Esophagus squamous epithelium (tissue), 5 donors: ENCODE measurements around the gene PDGFD. TPM values are rescaled to one million over a fixed set of nuclear protein-coding genes. Genes with fewer than 3 reads are reported as not detected.

Experiments used
- DNase-seq: peaks from one replicate; lab custom pipeline; 2025; lab: John Stamatoyannopoulos, UW
- H3K27ac ChIP-seq, 4 donors: fragments of 200-600 bp; sonication (generic); one replicate each; pipeline ENCODE4 v1.5.1; 2016 to 2019; ENCODE audit warnings: mild to moderate bottlenecking in 1 of 4
- H3K27me3 ChIP-seq, 4 donors: fragments of 200-600 bp; sonication (generic); 1 replicate in 3 of 4; 2 replicates in 1 of 4; pipeline versions ENCODE4 v1.5.1 to v1.6.0; 2017 to 2021; ENCODE audit warnings: antibody characterized with exemption in 1 of 4
- H3K36me3 ChIP-seq, 3 donors: fragments of 200-600 bp; sonication (generic); one replicate each; pipeline ENCODE4 v1.5.1; 2016 to 2019
- H3K4me1 ChIP-seq, 3 donors: fragments of 200-600 bp; sonication (generic); one replicate each; pipeline ENCODE4 v1.5.1; 2017 to 2019
- H3K4me3 ChIP-seq, 4 donors: fragments of 200-600 bp; sonication (generic); 1 replicate in 3 of 4; 2 replicates in 1 of 4; pipeline ENCODE4 v1.5.1; 2016 to 2019; ENCODE audit warnings: mild to moderate bottlenecking in 2 of 4, moderate library complexity in 1 of 4
- H3K9me3 ChIP-seq, 3 donors: fragments of 200-600 bp; sonication (generic); one replicate each; pipeline ENCODE4 v1.5.1; 2016 to 2019
- POLR2A ChIP-seq, 4 donors: fragments of 450-650 bp; IDR thresholded peaks; one replicate each; pipeline ENCODE4 v1.6.1; 2017; ENCODE audit warnings: antibody characterized with exemption in 4 of 4, mild to moderate bottlenecking in 4 of 4, moderate library complexity in 3 of 4
- WGBS, 2 donors: methylation state at CpG; one replicate each; pipeline ENCODE4 v1.1.5; 2018; 5-methylcytosine and 5-hydroxymethylcytosine counted together
- intact Hi-C: fragments of 100-400 bp; cut with DNase I; formaldehyde crosslinking; loops from one replicate; pipeline ENCODE4 v1.15.0; 2022
- total RNA-seq, 4 donors: library from RNA; depleted of rRNA; stranded (reverse); fragments of >200 nt; gene quantifications; one replicate each; pipeline ENCODE4 v1.1.0, GENCODE V29; 2016
- TF ChIP-seq, protein P1 (sequence below), 6 experiments: fragments of 450-650 bp in 4 of 6; fragments of 200-600 bp in 2 of 6; sonication (generic) in 2 of 6; IDR thresholded peaks; one replicate each; pipeline ENCODE4 v1.5.1; 2016 to 2019; ENCODE audit warnings: antibody characterized with exemption in 6 of 6, mild to moderate bottlenecking in 4 of 6, moderate library complexity in 4 of 6
- donor health status: DM: yes; HTN: yes; CAD: no.

PDGFD gene
- total RNA-seq, 4 donors from 2014 or later = 0.27 to 1.9 (median 1.1) TPM

DNA sequence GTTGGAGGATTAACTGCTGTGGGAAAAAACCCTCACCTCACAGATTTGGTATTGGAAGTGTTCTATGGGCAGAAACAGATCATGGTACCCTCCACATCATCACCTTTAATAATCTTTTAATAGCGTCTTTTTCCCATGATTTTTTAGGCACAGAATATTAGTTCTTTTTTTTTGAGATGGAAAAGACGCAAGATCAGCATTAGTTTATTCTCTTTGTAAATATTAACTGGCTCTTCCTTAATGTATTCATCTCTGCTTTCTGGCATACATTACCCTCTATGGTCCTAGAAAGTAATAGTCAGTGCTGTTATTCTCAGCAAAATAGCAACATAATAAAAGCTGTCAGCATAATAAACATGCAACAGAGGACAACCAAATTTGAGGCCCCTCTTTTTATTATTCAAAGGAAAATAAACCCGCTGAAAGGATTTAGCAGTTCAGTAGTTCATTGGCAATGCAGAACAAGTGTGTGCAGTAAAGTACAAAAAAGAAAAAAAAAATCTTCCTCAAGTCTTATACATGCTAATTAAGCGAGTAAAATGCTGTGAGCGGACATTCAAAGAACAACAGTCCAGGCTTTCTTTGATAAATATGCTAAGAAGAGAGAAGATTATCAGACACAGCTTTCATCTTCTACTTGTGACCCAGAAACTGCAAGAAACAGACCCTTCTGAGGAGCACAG is 165.0 kb downstream of the PDGFD start:
- Histone ChIP-seq H3K9me3 (no peaks in the 10 kb centered on the region), H3K27me3 (peaks cover 0 to 62% (median 0%) of the 10 kb centered on the region in 4 donors), H3K4me3 (no peak overlapping the region), H3K4me1 (no peaks in the 10 kb centered on the region), H3K27ac (no peak overlapping the region), H3K36me3 (no peaks in the 10 kb centered on the region)
- no peak for DNase-seq
- TF ChIP-seq POLR2A (IDR thresholded peaks at IDR 0.05) = no peak
- TF ChIP-seq, protein P1, sequence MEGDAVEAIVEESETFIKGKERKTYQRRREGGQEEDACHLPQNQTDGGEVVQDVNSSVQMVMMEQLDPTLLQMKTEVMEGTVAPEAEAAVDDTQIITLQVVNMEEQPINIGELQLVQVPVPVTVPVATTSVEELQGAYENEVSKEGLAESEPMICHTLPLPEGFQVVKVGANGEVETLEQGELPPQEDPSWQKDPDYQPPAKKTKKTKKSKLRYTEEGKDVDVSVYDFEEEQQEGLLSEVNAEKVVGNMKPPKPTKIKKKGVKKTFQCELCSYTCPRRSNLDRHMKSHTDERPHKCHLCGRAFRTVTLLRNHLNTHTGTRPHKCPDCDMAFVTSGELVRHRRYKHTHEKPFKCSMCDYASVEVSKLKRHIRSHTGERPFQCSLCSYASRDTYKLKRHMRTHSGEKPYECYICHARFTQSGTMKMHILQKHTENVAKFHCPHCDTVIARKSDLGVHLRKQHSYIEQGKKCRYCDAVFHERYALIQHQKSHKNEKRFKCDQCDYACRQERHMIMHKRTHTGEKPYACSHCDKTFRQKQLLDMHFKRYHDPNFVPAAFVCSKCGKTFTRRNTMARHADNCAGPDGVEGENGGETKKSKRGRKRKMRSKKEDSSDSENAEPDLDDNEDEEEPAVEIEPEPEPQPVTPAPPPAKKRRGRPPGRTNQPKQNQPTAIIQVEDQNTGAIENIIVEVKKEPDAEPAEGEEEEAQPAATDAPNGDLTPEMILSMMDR (IDR thresholded peaks at IDR 0.05) = no peak
- intact Hi-C loops = no loop called here
- 72 to 78% methylated on average over 5 of the region's 5 CpGs for WGBS, 2 donors

GRCh38 chr11:103997082-103997481 is 166.9 kb downstream of the PDGFD start:
- H3K36me3 ChIP-seq = no peaks in the 10 kb centered on the region
- peaks cover 0 to 45% (median 0%) of the 10 kb centered on the region in 4 donors for H3K27me3 ChIP-seq
- intact Hi-C loops = no loop called here
- TF ChIP-seq POLR2A (IDR thresholded peaks at IDR 0.05) = no peak
- TF ChIP-seq, protein P1 (IDR thresholded peaks at IDR 0.05) = no peak
- no peak overlapping the region for H3K27ac ChIP-seq
- no peak for DNase-seq
- 64 to 92% methylated on average over 1 of the region's 1 CpG for WGBS, 2 donors
- no peaks in the 10 kb centered on the region for H3K4me1 ChIP-seq
- H3K4me3 ChIP-seq = no peak overlapping the region
- no peaks in the 10 kb centered on the region for H3K9me3 ChIP-seq

DNA sequence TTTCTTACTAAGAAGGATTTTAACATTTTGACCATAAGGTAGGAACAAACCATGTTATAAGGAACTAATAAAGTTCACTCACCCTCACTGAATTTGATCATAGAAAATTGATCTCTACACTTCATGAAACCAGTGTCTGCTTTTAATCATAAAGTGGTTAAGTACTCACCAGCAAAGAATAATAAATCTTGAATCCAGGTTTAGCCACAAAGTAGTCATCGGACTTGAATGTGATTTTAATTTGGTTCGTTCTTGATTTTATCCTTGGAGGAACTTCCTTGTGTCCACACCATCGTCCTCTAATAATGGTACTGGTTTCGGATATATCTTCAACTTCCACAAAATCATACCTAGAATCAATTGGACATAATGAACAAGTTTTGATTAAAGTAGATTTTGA is 168.1 kb downstream of the PDGFD start:
- no peak for DNase-seq
- Histone ChIP-seq H3K27me3 (peaks cover 0 to 35% (median 0%) of the 10 kb centered on the region in 4 donors), H3K36me3 (no peaks in the 10 kb centered on the region), H3K4me1 (no peaks in the 10 kb centered on the region), H3K4me3 (no peak overlapping the region), H3K9me3 (no peaks in the 10 kb centered on the region), H3K27ac (no peak overlapping the region)
- intact Hi-C loops = no loop called here
- WGBS, 2 donors = 89 to 92% methylated on average over 4 of the region's 4 CpGs
- no peak for TF ChIP-seq POLR2A (IDR thresholded peaks at IDR 0.05)
- TF ChIP-seq, protein P1 (IDR thresholded peaks at IDR 0.05) = no peak

- intact Hi-C loops = no loop called here
- no peak for TF ChIP-seq POLR2A (IDR thresholded peaks at IDR 0.05)
- TF ChIP-seq, protein P1 (IDR thresholded peaks at IDR 0.05) = no peak
- no peaks in the 10 kb centered on the region for H3K9me3 ChIP-seq
- WGBS, 2 donors = 64 to 70% methylated on average over 2 of the region's 2 CpGs
- no peaks in the 10 kb centered on the region for H3K36me3 ChIP-seq
- no peaks in the 10 kb centered on the region for H3K4me1 ChIP-seq
- no peak overlapping the region for H3K27ac ChIP-seq
- no peak for DNase-seq
- no peak overlapping the region for H3K4me3 ChIP-seq
- H3K27me3 ChIP-seq = peaks cover 0 to 29% (median 0%) of the 10 kb centered on the region in 4 donors
Observed at GRCh38 chr11:103994518-103994917, 169.4 kb downstream of the PDGFD start.

DNA sequence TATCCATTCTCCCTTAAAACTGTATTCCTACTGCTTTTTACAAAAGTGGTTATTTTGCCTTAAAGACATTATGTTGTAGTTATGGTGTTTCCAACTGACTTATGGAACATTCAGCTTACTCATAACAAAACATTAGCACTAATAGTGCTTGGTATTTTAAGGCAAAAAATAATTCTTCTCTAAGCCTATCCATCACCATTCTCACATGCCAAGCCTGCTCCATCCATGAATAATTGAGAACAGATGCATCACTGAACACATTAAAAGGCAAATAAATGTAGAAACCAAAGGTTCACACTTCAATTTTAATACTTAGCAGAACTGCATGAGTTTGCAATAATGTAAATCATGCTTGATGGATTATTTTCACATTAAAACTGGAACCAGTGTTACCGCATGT is 169.9 kb downstream of the PDGFD start:
- Histone ChIP-seq H3K27me3 (peaks cover 0 to 24% (median 0%) of the 10 kb centered on the region in 4 donors), H3K36me3 (no peaks in the 10 kb centered on the region), H3K27ac (no peak overlapping the region), H3K4me3 (no peak overlapping the region), H3K9me3 (no peaks in the 10 kb centered on the region), H3K4me1 (no peaks in the 10 kb centered on the region)
- no peak for DNase-seq
- 70 to 77% methylated on average over 1 of the region's 1 CpG for WGBS, 2 donors
- TF ChIP-seq, protein P1 (IDR thresholded peaks at IDR 0.05) = no peak
- no peak for TF ChIP-seq POLR2A (IDR thresholded peaks at IDR 0.05)
- intact Hi-C loops = no loop called here
